WERI-Rb-1 (cell line): ENCODE measurements around the gene CEACAM21.

ENCODE experiments used
- DNase-seq: peaks from one replicate; pipeline ENCODE4 v3.0.0-alpha.2; 2020
- H3K27ac ChIP-seq: fragments of 250-450 bp; sonication (Bioruptor Pico); 2 replicates; pipeline ENCODE4 v1.5.1; 2020; ENCODE audit warnings: mild to moderate bottlenecking, moderate library complexity
- H3K27me3 ChIP-seq: fragments of 250-450 bp; sonication (Bioruptor Pico); 2 replicates; pipeline ENCODE4 v1.5.1; 2021; ENCODE audit warnings: mild to moderate bottlenecking, low read depth, moderate library complexity; ENCODE audit not compliant: insufficient read depth, severe bottlenecking
- H3K36me3 ChIP-seq: fragments of 250-450 bp; sonication (Bioruptor Pico); 2 replicates; pipeline ENCODE4 v1.5.1; 2020; ENCODE audit warnings: mild to moderate bottlenecking, moderate library complexity
- H3K4me3 ChIP-seq: 2 replicates; pipeline ENCODE4 v1.5.1; 2011; ENCODE audit warnings: low read depth, mild to moderate bottlenecking, control low read depth, low read length
- H3K9me3 ChIP-seq: fragments of 250-450 bp; sonication (Bioruptor Pico); 2 replicates; pipeline ENCODE4 v1.5.1; 2021; ENCODE audit warnings: mild to moderate bottlenecking, moderate library complexity; ENCODE audit not compliant: severe bottlenecking
- CTCF ChIP-seq: IDR thresholded peaks from 2 replicates; pipeline ENCODE4 v1.5.1; 2011; ENCODE audit warnings: low read depth, mild to moderate bottlenecking, control low read depth, inconsistent platforms, low read length

The CEACAM21 gene

GRCh38 chr19:41606215-41606837 lies 30.4 kb downstream of the CEACAM21 start:
- no peak overlapping the region for H3K4me3 ChIP-seq
- H3K36me3 ChIP-seq = no peaks in the 10 kb centered on the region
- DNase-seq = no peak
- H3K27me3 ChIP-seq = peaks cover 92% of the 10 kb centered on the region
- H3K9me3 ChIP-seq = no peaks in the 10 kb centered on the region
- H3K27ac ChIP-seq = no peak overlapping the region
- TF ChIP-seq CTCF = no peak

GRCh38 chr19:41607668-41608067 lies 31.7 kb downstream of the CEACAM21 start:
- Histone ChIP-seq H3K4me3 (no peak overlapping the region), H3K9me3 (peaks cover 3% of the 10 kb centered on the region), H3K27ac (no peak overlapping the region), H3K27me3 (peaks cover 88% of the 10 kb centered on the region), H3K36me3 (no peaks in the 10 kb centered on the region)
- no peak for TF ChIP-seq CTCF
- no peak for DNase-seq

- no peak overlapping the region for H3K27ac ChIP-seq
- no peak for DNase-seq
- no peaks in the 10 kb centered on the region for H3K36me3 ChIP-seq
- H3K27me3 ChIP-seq = peaks cover 83% of the 10 kb centered on the region
- peaks cover 3% of the 10 kb centered on the region for H3K9me3 ChIP-seq
- H3K4me3 ChIP-seq = no peak overlapping the region
- TF ChIP-seq CTCF = no peak
These were observed 34.8 kb downstream of the CEACAM21 start for GRCh38 chr19:41610789-41611188.

- no peak for DNase-seq
- TF ChIP-seq CTCF = no peak
- Histone ChIP-seq H3K27me3 (peaks cover 87% of the 10 kb centered on the region), H3K9me3 (peaks cover 3% of the 10 kb centered on the region), H3K4me3 (no peak overlapping the region), H3K36me3 (no peaks in the 10 kb centered on the region), H3K27ac (no peak overlapping the region)
These were observed 36.5 kb downstream of the CEACAM21 start for GRCh38 chr19:41612483-41612882.

GRCh38 chr19:41615207-41615606 lies 39.2 kb downstream of the CEACAM21 start:
- Histone ChIP-seq H3K4me3 (no peak overlapping the region), H3K9me3 (peaks cover 3% of the 10 kb centered on the region), H3K36me3 (no peaks in the 10 kb centered on the region), H3K27me3 (peaks cover 87% of the 10 kb centered on the region), H3K27ac (no peak overlapping the region)
- DNase-seq = no peak
- TF ChIP-seq CTCF = no peak
